NB4 (cell line): ENCODE data around the gene RAB3IL1.

Experiments used
- DNase-seq: peaks from one replicate; pipeline ENCODE4 v3.0.0; 2010; ENCODE audit warnings: low read depth
- H3K4me3 ChIP-seq: one replicate; pipeline ENCODE4 v1.5.1; 2011; ENCODE audit warnings: mild to moderate bottlenecking, low read depth, low read length, moderate library complexity
- MYC ChIP-seq: IDR thresholded peaks from 2 replicates; pipeline ENCODE4 v1.6.1; 2011; ENCODE audit warnings: low read depth, low read length
- POLR2A ChIP-seq: IDR thresholded peaks from 2 replicates; pipeline ENCODE4 v1.6.1; 2011; ENCODE audit warnings: mild to moderate bottlenecking; ENCODE audit not compliant: insufficient read length; ENCODE audit errors: extremely low read depth
- TF ChIP-seq, protein P1 (sequence below): IDR thresholded peaks from 2 replicates; pipeline ENCODE4 v1.6.1; 2011; ENCODE audit warnings: low read depth, low read length
- TF ChIP-seq, protein P2 (sequence below): IDR thresholded peaks from one replicate; pipeline ENCODE4 v1.5.1; 2012; ENCODE audit warnings: low read depth, low read length

RAB3IL1 gene

DNA sequence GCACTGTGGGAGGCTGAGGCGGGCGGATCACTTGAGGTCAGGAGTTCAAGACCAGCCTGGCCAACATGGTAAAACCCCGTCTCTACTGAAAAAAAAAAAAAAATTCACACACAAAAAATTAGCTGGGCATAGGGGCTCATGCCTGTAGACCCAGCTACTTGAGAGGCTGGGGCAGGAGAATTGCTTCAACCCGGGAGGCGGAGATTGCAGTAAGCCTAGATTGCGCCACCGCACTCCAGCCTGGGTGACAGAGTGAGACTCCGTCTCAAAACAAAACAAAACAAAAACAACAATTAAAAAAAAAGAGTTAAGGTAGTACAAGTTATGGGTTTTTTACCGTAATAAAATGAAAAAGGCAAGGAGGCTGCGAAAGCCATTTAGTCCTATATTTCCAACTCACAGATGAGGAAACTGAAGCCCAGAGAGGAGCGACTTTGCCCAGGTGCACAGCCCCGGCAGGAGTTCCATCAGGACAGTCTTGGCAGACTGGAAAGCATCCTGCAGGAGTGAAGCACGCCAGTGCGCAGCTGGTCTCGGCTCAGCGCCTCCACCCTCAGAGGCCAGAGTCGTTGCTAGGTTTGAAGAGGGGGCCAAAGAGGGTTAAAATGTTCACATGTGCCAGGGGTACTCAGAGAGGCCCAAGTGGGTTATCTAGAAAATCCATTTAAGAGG is 22.2 kb downstream of the RAB3IL1 start:
- TF ChIP-seq MYC (no peak), POLR2A (no peak)
- TF ChIP-seq, protein P1, sequence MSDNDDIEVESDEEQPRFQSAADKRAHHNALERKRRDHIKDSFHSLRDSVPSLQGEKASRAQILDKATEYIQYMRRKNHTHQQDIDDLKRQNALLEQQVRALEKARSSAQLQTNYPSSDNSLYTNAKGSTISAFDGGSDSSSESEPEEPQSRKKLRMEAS: no peak
- TF ChIP-seq, protein P2, sequence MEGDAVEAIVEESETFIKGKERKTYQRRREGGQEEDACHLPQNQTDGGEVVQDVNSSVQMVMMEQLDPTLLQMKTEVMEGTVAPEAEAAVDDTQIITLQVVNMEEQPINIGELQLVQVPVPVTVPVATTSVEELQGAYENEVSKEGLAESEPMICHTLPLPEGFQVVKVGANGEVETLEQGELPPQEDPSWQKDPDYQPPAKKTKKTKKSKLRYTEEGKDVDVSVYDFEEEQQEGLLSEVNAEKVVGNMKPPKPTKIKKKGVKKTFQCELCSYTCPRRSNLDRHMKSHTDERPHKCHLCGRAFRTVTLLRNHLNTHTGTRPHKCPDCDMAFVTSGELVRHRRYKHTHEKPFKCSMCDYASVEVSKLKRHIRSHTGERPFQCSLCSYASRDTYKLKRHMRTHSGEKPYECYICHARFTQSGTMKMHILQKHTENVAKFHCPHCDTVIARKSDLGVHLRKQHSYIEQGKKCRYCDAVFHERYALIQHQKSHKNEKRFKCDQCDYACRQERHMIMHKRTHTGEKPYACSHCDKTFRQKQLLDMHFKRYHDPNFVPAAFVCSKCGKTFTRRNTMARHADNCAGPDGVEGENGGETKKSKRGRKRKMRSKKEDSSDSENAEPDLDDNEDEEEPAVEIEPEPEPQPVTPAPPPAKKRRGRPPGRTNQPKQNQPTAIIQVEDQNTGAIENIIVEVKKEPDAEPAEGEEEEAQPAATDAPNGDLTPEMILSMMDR: no peak
- H3K4me3 ChIP-seq: no peak overlapping the region
- DNase-seq: peak; percentile 55

DNA sequence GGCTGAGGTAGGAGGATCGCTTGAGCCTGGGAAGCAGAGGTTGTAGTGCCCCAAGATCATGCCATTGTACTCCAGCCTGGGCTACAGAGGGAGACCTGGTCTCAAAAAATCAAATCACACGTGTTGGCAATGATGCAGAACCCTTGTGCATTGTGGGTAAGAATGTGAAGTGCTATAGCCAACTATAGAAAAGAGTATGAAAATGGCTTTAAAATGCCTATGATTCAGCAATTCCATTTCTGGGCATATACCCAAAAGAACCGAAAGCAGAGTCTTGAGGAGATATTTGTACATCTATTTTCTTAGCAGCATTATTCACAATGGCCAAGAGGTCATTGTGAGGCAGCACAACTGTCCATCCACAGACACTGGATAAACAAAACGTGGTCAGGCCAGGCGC is 23.4 kb downstream of the RAB3IL1 start:
- TF ChIP-seq MYC (no peak), POLR2A (no peak)
- TF ChIP-seq, protein P1: no peak
- TF ChIP-seq, protein P2: no peak
- DNase-seq: no peak
- H3K4me3 ChIP-seq: no peak overlapping the region

DNA sequence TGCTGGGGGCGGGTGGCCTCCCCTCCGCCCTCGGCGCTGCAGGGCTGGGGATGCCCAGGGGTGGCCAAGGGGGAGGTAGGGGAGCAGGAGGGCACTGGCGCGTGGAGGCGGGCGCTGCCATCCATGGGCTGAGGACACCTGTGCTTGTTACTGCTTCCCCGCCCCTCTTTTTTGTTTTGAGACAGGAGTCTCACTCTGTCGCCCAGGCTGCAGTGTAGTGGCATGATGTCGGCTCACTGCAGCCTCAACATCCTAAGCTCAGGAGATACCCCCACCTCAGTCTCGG is 25.3 kb downstream of the RAB3IL1 start:
- no peak overlapping the region for H3K4me3 ChIP-seq

DNA sequence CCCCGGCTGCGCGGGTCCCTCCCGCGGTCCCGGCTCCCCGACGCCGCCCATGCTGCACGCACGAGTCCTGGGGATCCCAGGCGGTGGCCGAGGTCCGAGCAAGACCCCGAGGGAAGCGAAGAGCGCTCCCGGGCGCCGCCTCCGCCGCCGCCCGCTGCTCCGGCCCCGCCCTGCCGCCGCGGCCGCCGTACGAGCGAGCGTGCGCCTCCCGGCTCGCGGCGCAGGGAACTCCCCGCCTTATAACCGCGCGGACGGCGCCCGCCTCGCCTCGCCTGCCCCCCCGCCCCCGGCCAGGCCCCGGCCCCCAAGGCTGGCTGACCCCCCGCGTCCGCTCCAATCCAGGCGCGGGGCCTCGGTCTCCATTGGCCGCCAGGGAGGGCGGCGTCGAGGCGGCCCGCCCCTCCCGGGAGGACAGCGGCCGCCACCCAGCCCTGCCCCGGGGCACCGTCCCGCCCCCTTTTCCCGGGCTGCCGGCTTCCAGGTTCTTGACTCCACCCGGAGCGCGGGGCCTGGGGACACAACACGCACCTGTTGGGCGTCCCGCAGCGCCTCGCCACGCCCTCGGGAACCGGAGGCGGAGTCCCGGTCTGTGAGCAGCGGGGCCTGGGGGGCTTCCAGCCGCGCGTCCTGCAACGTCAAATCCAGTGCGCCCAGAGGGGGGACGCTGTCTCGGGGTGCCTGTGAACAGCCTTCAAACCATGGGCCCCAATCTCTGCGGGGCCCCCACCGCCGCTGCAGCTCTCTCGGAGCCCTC is 25.9 kb downstream of the RAB3IL1 start, which contains the start of gene FADS3:
FADS3 (minus strand) TSS at position 215 of the 754 bp plus-strand sequence; CDS start at position 51, 164 bp downstream.
- peak within 1 kb of the TSS; percentile 53 for H3K4me3 ChIP-seq
- TF ChIP-seq POLR2A: peak; percentile 25
- TF ChIP-seq, protein P1: no peak
- DNase-seq: peak; percentile 74

More for the DNA sequence above, 25.3 kb downstream of the RAB3IL1 start:
- no peak for DNase-seq
- TF ChIP-seq MYC (no peak), POLR2A (no peak)
- TF ChIP-seq, protein P1: no peak
- TF ChIP-seq, protein P2: no peak

DNA sequence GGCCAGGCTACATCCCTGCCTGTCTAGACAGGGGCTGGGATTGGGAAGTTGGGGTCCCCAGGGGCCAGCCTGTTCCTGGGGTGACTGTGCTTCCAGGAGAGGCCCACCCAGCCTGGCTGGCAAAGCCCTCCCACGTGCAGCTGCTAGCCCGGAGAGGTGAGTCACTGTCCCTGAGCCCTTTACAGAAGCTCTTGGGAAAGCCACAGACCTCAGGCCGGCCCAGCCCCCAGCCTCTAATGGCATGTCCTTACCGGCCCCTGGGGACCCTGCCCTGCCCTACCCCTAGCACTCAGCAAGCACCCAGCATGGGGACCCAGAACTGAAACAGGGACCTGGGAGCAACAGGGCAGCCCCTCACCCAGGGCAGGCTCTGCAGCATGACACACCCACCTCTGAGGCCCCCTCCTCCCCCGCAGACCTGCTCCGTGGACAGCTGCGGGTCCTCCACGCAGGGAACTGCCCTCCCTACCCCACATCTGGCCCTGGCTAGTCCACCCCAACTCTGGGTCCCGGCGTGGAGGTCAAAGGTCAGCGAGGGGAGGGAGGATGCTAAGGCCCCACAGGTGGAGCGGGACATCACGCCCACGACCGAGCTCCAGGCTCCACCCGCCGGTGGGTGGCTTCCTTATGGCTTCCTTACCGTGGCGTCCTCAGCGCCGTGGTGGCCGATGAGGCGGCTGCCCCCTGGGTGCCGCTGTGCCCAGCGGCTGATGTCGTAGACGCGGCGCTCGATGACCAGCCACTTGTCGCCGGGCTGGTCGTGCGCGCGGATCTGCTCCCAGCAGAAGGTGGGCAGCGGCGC is 26.6 kb downstream of the RAB3IL1 start:
- DNase-seq: peak; percentile 98
- peak overlapping the region; percentile 53 for H3K4me3 ChIP-seq
- TF ChIP-seq MYC (peak; percentile 92), POLR2A (no peak)
- TF ChIP-seq, protein P2: no peak
- TF ChIP-seq, protein P1: peak; percentile 92

DNA sequence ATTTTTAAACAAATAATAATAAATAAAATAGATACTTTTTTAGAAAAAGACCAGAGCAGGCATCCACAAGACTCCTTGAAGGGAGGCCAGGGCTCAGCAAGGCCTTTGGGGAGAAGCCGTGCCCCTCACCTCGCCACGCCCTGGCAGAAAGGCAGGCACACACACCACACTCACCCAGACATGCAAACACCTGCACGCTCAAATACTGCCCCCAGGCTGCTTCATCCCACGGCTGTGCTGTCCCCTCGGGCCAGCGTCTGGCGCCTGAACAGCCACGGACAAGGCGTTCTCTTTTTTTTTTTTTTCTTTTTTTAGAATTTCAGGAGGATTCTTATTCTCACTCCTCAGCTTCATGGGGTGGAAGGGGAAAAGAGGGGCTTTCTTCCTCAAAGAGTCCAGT is 27.5 kb downstream of the RAB3IL1 start:
- no peak overlapping the region for H3K4me3 ChIP-seq
- no peak for DNase-seq
- TF ChIP-seq, protein P2: no peak
- TF ChIP-seq, protein P1: no peak
- TF ChIP-seq POLR2A (no peak), MYC (no peak)
